HG03139 (cell line): ENCODE results near the gene OR2S2.

ENCODE experiments used
- ATAC-seq: cut with Tn5 transposase; IDR thresholded peaks from one replicate; pipeline ENCODE4 v1.9.1; 2021; ENCODE audit not compliant: unreplicated experiment

OR2S2 gene

GRCh38 chr9:35965011-35965410, 7.1 kb upstream of the OR2S2 start:
- no peak for ATAC-seq

- no peak for ATAC-seq
These were observed 4.4 kb upstream of the OR2S2 start for GRCh38 chr9:35962126-35962906.

- no peak for ATAC-seq
These were observed 2.2 kb upstream of the OR2S2 start for GRCh38 chr9:35960039-35960655.

GRCh38 chr9:35956651-35957050, 1.3 kb downstream of the OR2S2 start:
- no peak for ATAC-seq

- ATAC-seq: no peak
These were observed 2.9 kb downstream of the OR2S2 start for GRCh38 chr9:35954942-35955546.

- no peak for ATAC-seq
These were observed 5.3 kb downstream of the OR2S2 start for GRCh38 chr9:35952526-35953191.

GRCh38 chr9:35951736-35952135, 6.2 kb downstream of the OR2S2 start:
- no peak for ATAC-seq

GRCh38 chr9:35948901-35949318, 9.0 kb downstream of the OR2S2 start:
- ATAC-seq: no peak

- no peak for ATAC-seq
These were observed 9.5 kb downstream of the OR2S2 start for GRCh38 chr9:35948451-35948850.

GRCh38 chr9:35945341-35946018, 12.5 kb downstream of the OR2S2 start:
- ATAC-seq: no peak

GRCh38 chr9:35944841-35945240, 13.1 kb downstream of the OR2S2 start:
- no peak for ATAC-seq

- no peak for ATAC-seq
These were observed 13.8 kb downstream of the OR2S2 start for GRCh38 chr9:35944173-35944572.

GRCh38 chr9:35942286-35942685, 15.7 kb downstream of the OR2S2 start:
- ATAC-seq: no peak

- no peak for ATAC-seq
These were observed 17.2 kb downstream of the OR2S2 start for GRCh38 chr9:35940458-35941407.

GRCh38 chr9:35939679-35940250, 18.2 kb downstream of the OR2S2 start:
- ATAC-seq: no peak

- no peak for ATAC-seq
These were observed 19.2 kb downstream of the OR2S2 start for GRCh38 chr9:35938474-35939356.

GRCh38 chr9:35937227-35937626, 20.7 kb downstream of the OR2S2 start:
- ATAC-seq: no peak

GRCh38 chr9:35935755-35936509, 22.0 kb downstream of the OR2S2 start:
- no peak for ATAC-seq
